ENCODE measurements around the gene FOXS1.
"Not testable (repeated sequence)": the region's sequence is repeated elsewhere in the genome, so short reads cannot be mapped to it uniquely, and the experiment has no call there.

Gene FOXS1

GRCh38 chr20:31838646-31839292, 6.6 kb downstream of the FOXS1 start:
- DNase-seq = no peak

GRCh38 chr20:31837896-31838397, 7.5 kb downstream of the FOXS1 start:
- DNase-seq = no peak

DNA sequence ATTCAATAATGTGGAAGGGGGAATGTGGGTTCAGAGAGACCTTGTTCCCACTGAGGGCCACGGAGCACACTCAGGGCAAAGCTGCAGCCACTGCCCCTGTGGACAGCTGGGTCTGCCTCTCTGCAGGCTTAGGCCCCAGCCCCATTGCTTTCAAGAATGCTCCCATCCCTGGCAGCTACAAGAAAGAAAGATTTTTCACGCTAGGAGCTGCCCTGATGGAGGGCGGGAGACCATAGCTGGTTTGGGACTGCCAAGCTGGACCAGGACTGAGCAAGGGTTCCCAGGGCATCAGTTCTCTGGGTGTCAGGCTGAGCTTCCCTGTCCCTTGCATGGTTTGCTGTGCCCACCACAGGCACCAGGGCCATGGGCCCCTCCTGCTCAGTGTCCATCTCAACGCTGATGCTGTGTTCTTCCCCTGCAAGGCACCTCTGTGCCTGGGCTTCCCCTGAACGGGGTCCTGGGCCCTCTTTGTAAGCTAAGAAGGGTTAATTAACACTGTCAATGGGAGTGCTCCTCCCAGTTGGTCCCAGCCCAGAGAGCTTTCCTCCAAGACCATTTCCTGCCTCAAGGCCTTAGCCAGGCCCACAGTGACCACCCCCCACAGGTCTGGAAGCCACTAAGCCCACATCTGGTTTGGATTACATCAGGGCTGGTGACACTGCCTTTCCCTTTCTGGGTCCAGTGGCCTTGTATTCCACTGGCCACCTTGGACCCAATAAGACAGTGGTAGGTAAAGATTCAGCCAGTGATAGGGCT, 8.4 kb downstream of the FOXS1 start:
- DNase-seq = no peak

GRCh38 chr20:31835977-31836852, 9.2 kb downstream of the FOXS1 start:
- DNase-seq = peak; percentile 50 to 82

DNA sequence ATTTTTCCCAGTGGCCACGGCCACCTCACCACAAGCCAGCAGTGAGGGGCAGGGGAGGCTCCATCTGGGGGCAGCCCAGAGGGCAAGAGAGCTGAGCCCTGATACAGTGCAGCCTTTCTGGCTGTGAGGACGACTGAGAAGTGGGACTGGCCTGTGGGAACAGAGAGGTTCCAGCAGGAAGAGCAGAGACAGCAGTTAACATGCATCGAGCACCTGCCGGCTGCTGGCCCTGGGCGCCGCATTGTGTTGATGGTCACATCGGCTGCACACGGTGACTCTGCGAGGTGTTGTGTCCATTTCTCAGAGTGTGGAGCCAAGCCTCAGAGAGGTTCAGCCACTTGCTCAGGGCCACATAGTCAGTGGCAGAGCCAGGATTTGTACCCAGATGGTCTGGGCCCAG, 9.8 kb downstream of the FOXS1 start:
- peak; percentile 28 to 29 for DNase-seq

DNA sequence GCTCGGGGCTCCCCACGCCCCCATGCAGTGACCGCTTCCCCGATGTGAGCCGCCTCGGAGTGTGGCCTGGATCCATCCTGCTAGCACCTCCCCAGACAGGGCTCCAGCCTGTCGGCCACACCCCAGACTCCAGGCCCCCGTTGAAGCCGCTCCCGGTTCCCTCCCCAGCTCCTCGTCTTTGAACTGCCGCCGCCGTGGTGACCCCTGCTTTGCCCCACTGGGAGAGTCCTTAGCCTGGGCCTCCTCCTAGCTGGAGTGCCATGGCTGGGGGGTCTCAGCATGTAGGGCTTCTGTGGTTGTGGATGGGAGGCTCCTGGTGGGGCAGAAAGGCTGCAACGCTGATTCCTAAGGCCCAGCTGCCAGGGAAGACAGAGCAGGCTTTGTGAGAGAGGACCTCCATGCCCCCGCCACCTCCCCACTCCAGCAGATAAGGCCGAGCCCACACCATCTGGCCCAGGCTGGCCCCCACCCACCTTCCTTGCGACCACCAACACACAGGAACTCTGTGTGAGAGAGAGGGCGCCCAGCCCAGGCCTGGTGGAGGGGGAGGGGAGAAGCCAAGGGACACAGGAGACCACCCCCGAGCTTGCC, 11.4 kb downstream of the FOXS1 start:
- DNase-seq = no peak

DNA sequence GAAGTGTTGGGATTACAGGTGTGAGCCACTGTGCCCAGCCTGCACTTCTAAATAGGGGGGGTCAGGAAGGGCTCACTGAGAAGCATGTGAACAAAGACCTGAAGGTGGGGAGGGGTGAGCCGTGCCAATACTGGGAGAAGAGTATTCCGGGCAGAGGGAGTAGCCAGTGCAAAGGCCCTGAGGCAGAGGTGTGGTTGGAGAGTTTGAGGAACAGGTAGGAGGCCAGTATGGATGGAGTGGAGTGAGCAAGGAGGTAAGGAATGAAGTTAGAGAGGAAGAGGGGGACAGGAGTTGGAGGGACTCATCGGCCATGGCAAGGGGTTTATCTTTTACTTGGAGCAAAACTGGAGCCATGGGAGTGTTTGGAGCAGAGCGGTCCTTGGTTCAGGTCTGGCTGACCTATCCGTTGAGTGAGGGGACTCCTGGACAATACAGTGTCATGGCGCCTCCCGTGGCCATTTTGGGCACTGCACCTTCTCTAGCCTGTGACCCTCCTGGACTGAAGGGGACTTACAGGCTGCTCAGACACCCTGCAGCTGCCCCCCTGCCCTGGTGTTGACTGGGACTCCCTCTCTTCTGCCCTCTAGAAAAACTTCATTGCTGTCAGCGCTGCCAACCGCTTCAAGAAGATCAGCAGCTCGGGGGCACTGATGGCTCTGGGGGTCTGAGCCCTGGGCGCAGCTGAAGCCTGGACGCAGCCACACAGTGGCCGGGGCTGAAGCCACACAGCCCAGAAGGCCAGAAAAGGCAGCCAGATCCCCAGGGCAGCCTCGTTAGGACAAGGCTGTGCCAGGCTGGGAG, 12.1 kb downstream of the FOXS1 start:
- DNase-seq = peak; percentile 45 to 76

GRCh38 chr20:31831771-31832306, 13.6 kb downstream of the FOXS1 start:
- DNase-seq = no peak

GRCh38 chr20:31831211-31831610, 14.2 kb downstream of the FOXS1 start:
- no peak for DNase-seq

GRCh38 chr20:31830406-31830981, 14.9 kb downstream of the FOXS1 start:
- DNase-seq = no peak

DNA sequence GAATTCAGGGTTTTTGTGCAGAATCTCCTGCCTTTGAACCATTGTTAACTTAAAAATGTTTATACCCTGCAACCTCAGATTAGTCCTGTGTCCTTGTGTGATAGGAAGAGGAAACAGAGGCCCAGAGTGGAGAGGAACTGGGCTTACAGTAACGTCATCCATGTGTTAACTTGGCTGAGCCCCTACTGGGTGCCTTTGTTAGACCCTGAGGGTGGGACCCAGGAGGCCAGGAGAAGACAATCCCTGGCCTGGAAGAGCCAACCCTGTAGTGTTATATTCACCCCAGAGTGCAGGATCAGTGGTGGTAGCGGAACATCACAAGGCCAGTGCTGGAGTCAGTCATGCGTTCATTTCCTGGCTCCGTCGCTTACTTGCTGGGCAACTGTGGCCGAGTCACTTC, 15.7 kb downstream of the FOXS1 start:
- no peak for DNase-seq

DNA sequence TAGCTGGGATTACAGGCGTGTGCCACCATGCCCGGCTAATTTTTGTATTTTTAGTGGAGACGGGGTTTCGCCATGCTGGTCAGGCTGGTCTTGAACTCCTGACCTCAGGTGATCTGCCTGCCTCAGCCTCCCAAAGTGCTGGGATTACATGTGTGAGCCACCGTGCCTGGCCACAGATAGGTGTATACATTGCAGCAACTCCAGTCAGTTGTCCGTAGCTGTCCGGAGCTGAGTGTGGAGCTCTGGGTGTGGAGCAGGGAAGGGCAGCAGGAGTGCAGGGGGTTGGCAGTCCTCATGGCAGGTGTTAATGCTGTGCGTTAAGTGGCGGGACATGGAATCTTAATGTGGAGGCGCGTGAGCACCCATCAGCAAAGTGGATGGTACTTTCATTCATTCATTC, 17.4 kb downstream of the FOXS1 start:
- DNase-seq = not testable (repeated sequence)

DNA sequence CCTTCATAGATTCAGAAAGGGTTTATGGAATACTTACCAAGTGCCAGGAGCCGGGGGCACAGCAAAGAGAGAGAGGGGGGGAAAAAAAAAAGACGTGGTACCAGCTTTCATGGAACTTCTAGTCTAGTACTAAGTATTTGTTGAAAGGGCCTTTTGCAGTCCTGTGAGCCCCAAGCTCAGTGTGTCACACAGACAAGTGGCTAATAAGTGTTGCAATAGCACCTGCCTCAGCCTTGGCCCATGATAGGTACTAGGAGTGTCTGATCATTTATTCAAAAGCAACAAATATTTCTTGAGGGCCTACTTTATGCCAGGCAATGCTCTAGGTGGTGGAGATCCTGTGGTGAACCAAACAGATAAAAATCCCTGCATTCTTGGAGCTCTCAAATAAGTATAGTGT, 18.3 kb downstream of the FOXS1 start:
- DNase-seq = no peak

DNA sequence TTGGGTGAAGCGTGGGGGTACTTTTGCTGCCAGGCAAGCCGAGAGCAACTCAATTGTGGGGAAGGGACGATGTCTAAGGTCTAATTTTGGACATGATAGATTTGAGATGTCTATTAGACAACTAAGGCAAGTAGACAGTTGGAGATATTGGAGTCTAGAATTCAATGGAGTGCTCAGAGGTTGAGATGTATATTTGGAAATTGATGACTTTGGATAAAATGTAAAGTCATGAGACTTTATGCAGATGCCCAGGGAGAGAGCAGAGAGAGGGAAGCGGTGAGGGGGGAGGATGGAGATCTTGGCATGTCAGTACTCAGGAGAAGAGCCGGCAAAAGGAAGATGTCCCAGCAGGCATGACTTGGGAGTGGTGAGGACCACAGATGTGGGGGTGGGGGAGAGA, 19.3 kb downstream of the FOXS1 start:
- DNase-seq = no peak

- peak; percentile 32 to 37 for DNase-seq
Observed at GRCh38 chr20:31824554-31825313, 20.7 kb downstream of the FOXS1 start.

DNA sequence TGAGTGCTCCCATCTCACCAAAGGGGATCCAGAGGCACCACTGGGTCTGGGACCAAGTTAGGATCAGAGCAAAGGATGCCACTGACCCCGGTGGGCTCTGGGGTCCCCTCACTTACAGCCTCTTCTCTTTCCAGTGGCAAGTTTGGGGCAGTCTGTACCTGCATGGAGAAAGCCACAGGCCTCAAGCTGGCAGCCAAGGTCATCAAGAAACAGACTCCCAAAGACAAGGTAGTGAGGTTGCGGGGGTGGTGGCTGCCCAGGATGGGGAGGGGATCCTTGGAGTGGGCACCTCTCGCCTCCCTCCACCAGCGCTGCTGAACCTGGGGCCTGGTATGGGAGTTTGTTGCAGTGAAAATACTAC, 21.3 kb downstream of the FOXS1 start:
- DNase-seq = no peak

- DNase-seq = peak in 1 of 2 experiments; percentile 15
Observed at GRCh38 chr20:31823360-31824124, 21.9 kb downstream of the FOXS1 start.

- peak; percentile 79 to 82 for DNase-seq
Observed at GRCh38 chr20:31822421-31823330, 22.7 kb downstream of the FOXS1 start.

DNA sequence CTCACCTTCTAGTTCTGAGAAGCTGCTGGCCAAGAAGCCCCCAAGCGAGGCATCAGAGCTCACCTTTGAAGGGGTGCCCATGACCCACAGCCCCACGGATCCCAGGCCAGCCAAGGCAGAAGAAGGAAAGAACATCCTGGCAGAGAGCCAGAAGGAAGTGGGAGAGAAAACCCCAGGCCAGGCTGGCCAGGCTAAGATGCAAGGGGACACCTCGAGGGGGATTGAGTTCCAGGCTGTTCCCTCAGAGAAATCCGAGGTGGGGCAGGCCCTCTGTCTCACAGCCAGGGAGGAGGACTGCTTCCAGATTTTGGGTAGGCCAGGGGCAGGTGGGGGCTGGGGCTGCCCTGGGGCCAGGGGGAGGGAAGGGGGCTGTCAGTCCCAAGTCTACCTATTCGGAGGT, 24.0 kb downstream of the FOXS1 start:
- DNase-seq = no peak
